HG02884 (cell line): Measurements from ENCODE around the gene CD68.
"Not testable (repeated sequence)": the region's sequence is repeated elsewhere in the genome, so short reads cannot be mapped to it uniquely, and the experiment has no call there.

Source experiments
- ATAC-seq: cut with Tn5 transposase; IDR thresholded peaks from one replicate; pipeline ENCODE4 v1.9.1; 2021; ENCODE audit warnings: mild to moderate bottlenecking, moderate library complexity; ENCODE audit not compliant: unreplicated experiment

CD68 gene

GRCh38 chr17:7606280-7606679, 26.8 kb downstream of the CD68 start:
- ATAC-seq, result no peak

GRCh38 chr17:7610641-7611040, 31.2 kb downstream of the CD68 start:
- ATAC-seq, result no peak

- ATAC-seq, result no peak
Measured at GRCh38 chr17:7611635-7612293, 32.3 kb downstream of the CD68 start.

- ATAC-seq, result no peak
Measured at GRCh38 chr17:7612294-7612640, 32.8 kb downstream of the CD68 start.

GRCh38 chr17:7613769-7614424, 34.5 kb downstream of the CD68 start:
- no peak for ATAC-seq

- peak; percentile 69 for ATAC-seq
Measured at GRCh38 chr17:7614425-7615264, 35.2 kb downstream of the CD68 start, which contains the start of gene FXR2. Gene FXR2, minus strand, starts transcription at chr17:7614897. Its CDS starts 365 bp downstream, at chr17:7614532.

- ATAC-seq, result no peak
Measured at GRCh38 chr17:7615265-7615747, 35.9 kb downstream of the CD68 start.

GRCh38 chr17:7618608-7619007, 39.2 kb downstream of the CD68 start:
- ATAC-seq, result no peak

GRCh38 chr17:7620835-7621234, 41.4 kb downstream of the CD68 start:
- no peak for ATAC-seq

- ATAC-seq, result no peak
Measured at GRCh38 chr17:7623661-7624060, 44.2 kb downstream of the CD68 start.

GRCh38 chr17:7625749-7626148, 46.3 kb downstream of the CD68 start:
- ATAC-seq, result not testable (repeated sequence)

GRCh38 chr17:7626307-7626706, 46.9 kb downstream of the CD68 start:
- ATAC-seq, result no peak

GRCh38 chr17:7626956-7627249, 47.5 kb downstream of the CD68 start:
- ATAC-seq, result no peak

- peak; percentile 81 for ATAC-seq
Measured at GRCh38 chr17:7627250-7628121, 48.0 kb downstream of the CD68 start, which contains the start of gene SAT2. Gene SAT2, minus strand, starts transcription at chr17:7627821. Its CDS starts 186 bp downstream, at chr17:7627635.

GRCh38 chr17:7629939-7630571, 50.6 kb downstream of the CD68 start, which contains the start of gene SHBG:
Gene SHBG, plus strand, starts transcription at chr17:7630135. Its CDS starts 38 bp downstream, at chr17:7630173.
- no peak for ATAC-seq
